VCaP (cell line): Measurements from ENCODE around the gene AUTS2.

Source experiments
- H3K27ac ChIP-seq: fragments of 450-650 bp; 2 replicates; pipeline ENCODE4 v1.5.1; 2017
- CTCF ChIP-seq: fragments of 450-650 bp; conservative IDR thresholded peaks from 2 replicates; pipeline ENCODE4 v1.5.1; 2017; ENCODE audit warnings: mild to moderate bottlenecking, moderate library complexity

Gene AUTS2

GRCh38 chr7:70615066-70615606 is 1016.9 kb downstream of the AUTS2 start:
- peak overlapping the region; percentile 46 for H3K27ac ChIP-seq
- TF ChIP-seq CTCF: no peak

GRCh38 chr7:70616211-70616610 is 1017.9 kb downstream of the AUTS2 start:
- no peak overlapping the region for H3K27ac ChIP-seq
- no peak for TF ChIP-seq CTCF

- TF ChIP-seq CTCF: no peak
- H3K27ac ChIP-seq: no peak overlapping the region
Observed at GRCh38 chr7:70616821-70617220, 1018.5 kb downstream of the AUTS2 start.

- TF ChIP-seq CTCF: no peak
- no peak overlapping the region for H3K27ac ChIP-seq
Observed at GRCh38 chr7:70618020-70618551, 1019.8 kb downstream of the AUTS2 start.

GRCh38 chr7:70619130-70619529 is 1020.9 kb downstream of the AUTS2 start:
- no peak for TF ChIP-seq CTCF
- H3K27ac ChIP-seq: no peak overlapping the region

- H3K27ac ChIP-seq: no peak overlapping the region
- TF ChIP-seq CTCF: no peak
Observed at GRCh38 chr7:70619659-70620058, 1021.4 kb downstream of the AUTS2 start.

GRCh38 chr7:70620333-70621055 is 1022.2 kb downstream of the AUTS2 start:
- TF ChIP-seq CTCF: no peak
- no peak overlapping the region for H3K27ac ChIP-seq
